Body of pancreas (tissue), 4 donors: ENCODE measurements around the gene ADGRL3. TPM values are rescaled to one million over a fixed set of nuclear protein-coding genes. Genes with fewer than 3 reads are reported as not detected.

Experiments
- ATAC-seq: fragments of 150-250 bp; one replicate; pipeline ENCODE4 v1.9.1; 2016
- DNase-seq, 4 donors: peaks; one replicate each; pipeline ENCODE4 v3.0.0-alpha.2; 2019
- H3K27ac ChIP-seq, 4 donors: fragments of 200-600 bp; sonication (generic); 1 replicate in 3 of 4; 2 replicates in 1 of 4; pipeline versions ENCODE4 v1.5.1 to v1.6.1; 2016 to 2019; ENCODE audit warnings: mild to moderate bottlenecking in 1 of 4, mixed read lengths in 1 of 4, moderate library complexity in 1 of 4
- H3K27me3 ChIP-seq, 2 donors: fragments of 200-600 bp; sonication (generic); one replicate each; pipeline ENCODE4 v1.6.0; 2016; ENCODE audit warnings: mild to moderate bottlenecking in 1 of 2
- H3K36me3 ChIP-seq, 2 donors: fragments of 200-600 bp; sonication (generic); replicated peaks in 1 of 2; 2 replicates each; pipeline ENCODE4 v1.5.1; 2016; ENCODE audit warnings: low read depth in 2 of 2; ENCODE audit not compliant: insufficient read depth in 1 of 2
- H3K4me1 ChIP-seq: fragments of 200-600 bp; sonication (generic); one replicate; pipeline ENCODE4 v1.6.0; 2016
- H3K4me3 ChIP-seq, 2 donors: fragments of 200-600 bp; sonication (generic); 1 replicate in 1 of 2; 2 replicates in 1 of 2; pipeline ENCODE4 v1.5.1; 2016 to 2019
- H3K9me3 ChIP-seq, 3 donors: fragments of 200-600 bp; sonication (generic); 1 replicate in 2 of 3; 2 replicates in 1 of 3; pipeline ENCODE4 v1.5.1; 2016
- POLR2A ChIP-seq, 3 donors: fragments of 450-650 bp; IDR thresholded peaks; one replicate each; pipeline ENCODE4 v1.6.1; 2016; ENCODE audit warnings: antibody characterized with exemption in 3 of 3, mild to moderate bottlenecking in 2 of 3
- WGBS, 2 donors: methylation state at CpG; one replicate each; pipeline ENCODE4 v1.1.5; 2017; 5-methylcytosine and 5-hydroxymethylcytosine counted together
- intact Hi-C: fragments of 100-400 bp; cut with DNase I; formaldehyde crosslinking; loops from one replicate; pipeline ENCODE4 v1.15.1; 2023
- total RNA-seq, 2 donors: library from RNA; depleted of rRNA; stranded (reverse); fragments of >200 nt; gene quantifications; one replicate each; pipeline ENCODE4 v1.1.0, GENCODE V29; 2016
- TF ChIP-seq, protein P1 (sequence below), 7 experiments: fragments of 450-650 bp in 4 of 7; fragments of 200-600 bp in 3 of 7; sonication (generic) in 3 of 7; IDR thresholded peaks; one replicate each; pipeline ENCODE4 v1.5.1; 2016 to 2019; ENCODE audit warnings: antibody characterized with exemption in 7 of 7

The ADGRL3 gene
- total RNA-seq, 2 donors from 2014 or later, result 0.33 to 1.0 TPM

DNA sequence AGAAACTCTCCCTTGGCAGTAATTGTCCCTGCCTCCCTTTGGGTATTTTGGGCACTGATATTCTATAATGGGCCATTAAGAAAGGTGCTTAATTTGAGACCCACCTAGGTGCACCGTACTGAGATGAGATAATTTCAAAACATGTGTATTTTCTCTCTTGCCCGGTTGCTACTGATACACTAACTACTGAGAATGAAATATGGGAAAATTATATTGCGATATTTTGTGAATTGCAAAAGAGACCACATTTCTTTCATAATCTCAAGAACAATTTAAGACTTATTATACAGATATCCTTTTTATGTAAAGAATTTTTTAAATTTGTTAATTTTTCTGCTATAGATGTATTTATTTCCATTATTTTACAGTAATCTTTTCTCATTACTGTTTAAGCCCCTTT is 284.9 kb downstream of the ADGRL3 start:
- no peak for TF ChIP-seq POLR2A (IDR thresholded peaks at IDR 0.05)
- TF ChIP-seq, protein P1, sequence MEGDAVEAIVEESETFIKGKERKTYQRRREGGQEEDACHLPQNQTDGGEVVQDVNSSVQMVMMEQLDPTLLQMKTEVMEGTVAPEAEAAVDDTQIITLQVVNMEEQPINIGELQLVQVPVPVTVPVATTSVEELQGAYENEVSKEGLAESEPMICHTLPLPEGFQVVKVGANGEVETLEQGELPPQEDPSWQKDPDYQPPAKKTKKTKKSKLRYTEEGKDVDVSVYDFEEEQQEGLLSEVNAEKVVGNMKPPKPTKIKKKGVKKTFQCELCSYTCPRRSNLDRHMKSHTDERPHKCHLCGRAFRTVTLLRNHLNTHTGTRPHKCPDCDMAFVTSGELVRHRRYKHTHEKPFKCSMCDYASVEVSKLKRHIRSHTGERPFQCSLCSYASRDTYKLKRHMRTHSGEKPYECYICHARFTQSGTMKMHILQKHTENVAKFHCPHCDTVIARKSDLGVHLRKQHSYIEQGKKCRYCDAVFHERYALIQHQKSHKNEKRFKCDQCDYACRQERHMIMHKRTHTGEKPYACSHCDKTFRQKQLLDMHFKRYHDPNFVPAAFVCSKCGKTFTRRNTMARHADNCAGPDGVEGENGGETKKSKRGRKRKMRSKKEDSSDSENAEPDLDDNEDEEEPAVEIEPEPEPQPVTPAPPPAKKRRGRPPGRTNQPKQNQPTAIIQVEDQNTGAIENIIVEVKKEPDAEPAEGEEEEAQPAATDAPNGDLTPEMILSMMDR (IDR thresholded peaks at IDR 0.05), result no peak
- Histone ChIP-seq H3K27me3 (no peaks in the 10 kb centered on the region), H3K36me3 (no peaks in the 10 kb centered on the region), H3K4me3 (no peak overlapping the region), H3K27ac (no peak overlapping the region), H3K4me1 (no peaks in the 10 kb centered on the region), H3K9me3 (no peaks in the 10 kb centered on the region)
- intact Hi-C loops, result no loop called here
- DNase-seq (no peak), ATAC-seq (no peak)
- 71 to 86% methylated on average over 3 of the region's 3 CpGs for WGBS, 2 donors

DNA sequence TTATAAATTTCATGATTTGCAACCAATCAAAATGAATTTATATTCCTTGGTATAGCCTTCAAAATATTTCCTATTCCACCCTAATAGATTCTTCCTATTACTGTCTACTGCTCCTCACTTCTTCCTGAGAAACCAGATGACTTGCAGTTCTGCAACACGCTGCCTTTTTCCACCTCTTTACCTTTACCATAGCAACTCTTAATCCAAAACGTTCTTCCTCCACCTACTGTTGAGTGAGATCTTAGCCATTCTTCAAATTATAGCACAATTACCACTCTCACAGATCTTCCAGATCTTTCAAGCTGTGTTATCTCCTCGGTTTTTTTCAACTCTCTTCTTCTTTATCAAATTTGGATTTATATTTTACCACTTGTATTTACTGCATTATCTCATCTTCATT is 289.8 kb downstream of the ADGRL3 start:
- intact Hi-C loops, result no loop called here
- WGBS, 2 donors, result 42 to 48% methylated on average over 3 of the region's 3 CpGs

DNA sequence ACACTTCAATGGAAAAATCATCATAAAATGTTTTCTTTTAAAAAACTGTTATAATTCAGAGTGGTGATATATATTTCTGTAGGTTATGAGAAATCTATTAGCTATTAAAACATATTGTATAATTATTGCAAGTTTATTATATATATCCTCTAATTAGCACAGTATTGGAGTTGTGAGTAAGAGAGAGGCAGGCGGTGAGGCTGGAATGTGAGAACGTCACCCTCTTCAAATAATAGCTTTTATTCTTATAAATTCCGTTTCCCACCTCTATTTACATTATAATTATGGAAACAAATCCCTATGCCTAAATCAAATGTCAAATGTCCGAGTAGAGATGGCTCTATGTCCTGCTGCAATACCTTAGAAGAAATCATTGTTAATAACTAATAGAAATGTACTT is 292.9 kb downstream of the ADGRL3 start:
- Histone ChIP-seq H3K9me3 (no peaks in the 10 kb centered on the region), H3K4me3 (no peak overlapping the region), H3K4me1 (no peaks in the 10 kb centered on the region), H3K36me3 (no peaks in the 10 kb centered on the region), H3K27me3 (no peaks in the 10 kb centered on the region), H3K27ac (no peak overlapping the region)
- TF ChIP-seq, protein P1 (IDR thresholded peaks at IDR 0.05), result no peak
- no peak for DNase-seq
- intact Hi-C loops, result no loop called here
- ATAC-seq, result no peak
- 45 to 52% methylated on average over 4 of the region's 4 CpGs for WGBS, 2 donors

More for the DNA sequence above, 289.8 kb downstream of the ADGRL3 start:
- Histone ChIP-seq H3K4me3 (no peak overlapping the region), H3K9me3 (no peaks in the 10 kb centered on the region), H3K27me3 (no peaks in the 10 kb centered on the region), H3K4me1 (no peaks in the 10 kb centered on the region), H3K36me3 (no peaks in the 10 kb centered on the region), H3K27ac (no peak overlapping the region)
- DNase-seq (no peak), ATAC-seq (no peak)
- no peak for TF ChIP-seq POLR2A (IDR thresholded peaks at IDR 0.05)
- TF ChIP-seq, protein P1 (IDR thresholded peaks at IDR 0.05), result no peak

DNA sequence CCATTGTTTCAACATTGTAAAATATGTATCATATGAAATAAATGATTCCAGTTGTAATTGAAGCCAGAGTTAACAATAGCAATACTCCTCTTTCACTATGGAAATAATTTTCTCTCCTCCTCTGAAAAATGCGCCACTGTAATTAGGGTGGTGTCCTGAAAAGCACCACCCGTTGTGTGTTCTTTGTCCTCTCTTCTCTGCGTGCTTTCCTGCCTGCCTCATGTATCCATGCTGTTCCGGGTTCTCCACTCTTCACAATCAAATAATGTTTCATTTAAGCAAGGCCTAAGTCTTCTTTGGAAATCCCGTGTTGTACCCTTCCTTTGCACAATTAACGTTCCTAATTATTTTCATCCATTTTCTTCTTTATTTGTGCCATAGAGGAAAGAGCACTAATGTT is 293.3 kb downstream of the ADGRL3 start:
- TF ChIP-seq, protein P1 (IDR thresholded peaks at IDR 0.05), result no peak
- no peak for TF ChIP-seq POLR2A (IDR thresholded peaks at IDR 0.05)
- Histone ChIP-seq H3K36me3 (no peaks in the 10 kb centered on the region), H3K27ac (no peak overlapping the region), H3K4me3 (no peak overlapping the region), H3K27me3 (no peaks in the 10 kb centered on the region), H3K4me1 (no peaks in the 10 kb centered on the region), H3K9me3 (no peaks in the 10 kb centered on the region)
- 56 to 72% methylated on average over 6 of the region's 6 CpGs for WGBS, 2 donors
- no peak for ATAC-seq
- no peak for DNase-seq
- intact Hi-C loops, result no loop called here

DNA sequence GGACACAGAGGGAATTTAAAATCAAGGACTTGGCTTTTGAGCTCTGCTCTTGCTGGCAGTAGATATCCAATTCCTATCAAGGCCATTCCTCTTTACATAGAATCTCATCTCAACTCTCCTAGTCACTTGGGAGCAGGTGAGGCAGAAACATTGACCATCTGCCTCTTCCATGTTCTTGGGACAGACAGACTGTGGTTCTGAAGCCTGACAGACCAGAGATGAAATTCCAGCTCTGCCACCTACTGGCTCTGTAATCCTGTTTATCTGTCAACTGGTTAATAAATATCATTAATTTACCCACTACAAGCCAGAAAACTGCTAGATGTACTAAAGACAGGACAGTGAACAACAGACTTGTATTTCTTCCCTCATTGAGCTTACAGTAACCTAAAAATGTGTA is 300.8 kb downstream of the ADGRL3 start:
- Histone ChIP-seq H3K4me1 (no peaks in the 10 kb centered on the region), H3K4me3 (no peak overlapping the region), H3K27ac (no peak overlapping the region), H3K36me3 (no peaks in the 10 kb centered on the region), H3K9me3 (no peaks in the 10 kb centered on the region), H3K27me3 (no peaks in the 10 kb centered on the region)
- intact Hi-C loops, result no loop called here
- no peak for DNase-seq
- TF ChIP-seq POLR2A (IDR thresholded peaks at IDR 0.05), result no peak
- ATAC-seq, result no peak
